SHP77 treated with DMSO at 0.1 percent for 48 hours (cell line): ENCODE measurements around the gene PSMB10.
"Not testable (repeated sequence)": the region's sequence is repeated elsewhere in the genome, so short reads cannot be mapped to it uniquely, and the experiment has no call there.

Experiments used
- DNase-seq: peaks from one replicate; lab custom pipeline; 2025; lab: John Stamatoyannopoulos, UW

PSMB10 gene

GRCh38 chr16:67936124-67936879 lies at the start of gene PSMB10:
Gene PSMB10, minus strand, starts transcription at chr16:67936850. Its CDS starts 101 bp downstream, at chr16:67936749.
- DNase-seq, result no peak

- no peak for DNase-seq
These were observed 45.5 kb upstream of the PSMB10 start for GRCh38 chr16:67982011-67982696.

GRCh38 chr16:67979955-67980678 lies 43.5 kb upstream of the PSMB10 start, which contains the start of gene DPEP3:
Gene DPEP3, minus strand, starts transcription at chr16:67980499. Its CDS starts 119 bp downstream, at chr16:67980380.
- no peak for DNase-seq

GRCh38 chr16:67977469-67978227 lies 41.0 kb upstream of the PSMB10 start:
- DNase-seq, result no peak

GRCh38 chr16:67977005-67977404 lies 40.4 kb upstream of the PSMB10 start:
- no peak for DNase-seq

GRCh38 chr16:67976205-67976604 lies 39.6 kb upstream of the PSMB10 start:
- no peak for DNase-seq

GRCh38 chr16:67975321-67976105 lies 38.9 kb upstream of the PSMB10 start:
- DNase-seq, result no peak

- not testable (repeated sequence) for DNase-seq
These were observed 35.6 kb upstream of the PSMB10 start for GRCh38 chr16:67972285-67972684.

GRCh38 chr16:67971111-67971510 lies 34.5 kb upstream of the PSMB10 start:
- no peak for DNase-seq

- DNase-seq, result no peak
These were observed 32.8 kb upstream of the PSMB10 start for GRCh38 chr16:67969254-67970039.

GRCh38 chr16:67968400-67969253 lies 32.0 kb upstream of the PSMB10 start, which contains the start of gene SLC12A4:
Gene SLC12A4, minus strand, starts transcription at chr16:67968637. Its CDS starts 84 bp downstream, at chr16:67968553.
- no peak for DNase-seq

GRCh38 chr16:67967958-67968399 lies 31.3 kb upstream of the PSMB10 start:
- no peak for DNase-seq

- DNase-seq, result no peak
These were observed 30.7 kb upstream of the PSMB10 start for GRCh38 chr16:67967183-67967957.

GRCh38 chr16:67966549-67967182 lies 30.0 kb upstream of the PSMB10 start:
- DNase-seq, result no peak

- no peak for DNase-seq
These were observed 29.3 kb upstream of the PSMB10 start for GRCh38 chr16:67965668-67966548.

- DNase-seq, result no peak
These were observed 28.0 kb upstream of the PSMB10 start for GRCh38 chr16:67964477-67965131.
